ENCODE data around the gene NADSYN1.

The NADSYN1 gene

DNA sequence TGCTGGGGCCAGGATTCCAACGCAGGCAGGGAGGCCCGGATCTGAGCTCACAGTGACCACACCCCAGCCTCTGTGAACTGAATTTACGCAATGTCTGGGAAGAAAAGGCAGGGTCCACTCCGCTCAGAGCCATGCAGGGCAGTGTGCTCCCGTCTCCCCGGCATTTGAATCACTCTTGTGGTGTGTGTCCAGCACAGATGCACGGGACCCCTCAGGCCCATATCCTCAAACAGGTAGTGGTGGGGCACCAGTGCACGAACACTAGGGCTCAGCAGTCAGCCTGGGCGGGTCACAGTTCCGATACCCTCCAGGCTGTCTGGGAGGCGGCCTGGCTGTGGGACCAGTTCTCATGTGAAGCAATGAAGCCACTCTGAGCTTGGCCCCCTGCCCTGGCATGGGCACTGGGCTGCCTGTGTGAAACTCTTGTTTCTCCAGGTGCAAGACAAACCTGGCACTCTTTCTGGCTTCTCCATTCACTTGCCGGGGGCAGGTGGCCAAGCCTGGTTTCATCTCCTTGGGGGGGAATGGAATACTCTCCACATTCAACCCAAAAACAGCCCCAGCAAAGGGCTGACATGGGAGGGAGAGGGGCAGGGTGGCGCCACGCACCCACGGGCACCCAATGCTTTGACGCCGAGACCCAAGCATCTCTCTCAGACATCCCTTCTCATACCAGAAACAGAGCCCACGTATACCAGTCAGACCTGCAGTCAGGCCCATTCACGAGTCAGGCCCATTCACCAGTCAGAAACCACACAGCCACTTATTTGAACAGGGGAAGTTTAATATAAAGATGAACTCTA lies 19.2 kb upstream of the NADSYN1 start:
- peak; percentile 53 for DNase-seq

DNA sequence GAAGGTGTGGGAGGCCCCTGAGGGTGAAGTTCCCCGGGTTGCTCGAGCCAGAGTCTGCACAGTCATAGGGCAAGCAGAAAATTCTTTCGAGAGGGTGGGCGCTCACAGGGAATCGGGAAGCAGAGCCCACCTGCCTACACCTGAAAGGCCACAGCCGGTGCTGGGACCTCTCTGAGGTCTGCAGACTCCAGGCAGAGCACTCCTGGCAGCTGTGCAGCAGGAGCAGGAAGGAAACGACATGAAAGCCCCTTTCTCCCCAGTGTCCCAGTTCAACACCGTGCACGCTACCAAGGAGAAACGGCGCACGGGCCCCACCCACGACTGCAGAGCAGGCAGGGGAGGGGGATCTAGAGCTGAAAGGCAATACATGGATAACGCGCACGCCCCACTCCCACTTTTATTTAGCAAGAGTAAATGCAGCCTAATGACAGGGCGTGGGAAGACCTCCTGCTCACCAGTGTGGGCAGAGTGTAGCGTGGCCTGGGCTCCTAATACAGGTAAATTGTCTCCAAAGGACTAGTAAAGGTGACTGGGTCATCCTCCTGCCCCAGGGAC lies 18.4 kb upstream of the NADSYN1 start:
- peak; percentile 52 for DNase-seq

DNA sequence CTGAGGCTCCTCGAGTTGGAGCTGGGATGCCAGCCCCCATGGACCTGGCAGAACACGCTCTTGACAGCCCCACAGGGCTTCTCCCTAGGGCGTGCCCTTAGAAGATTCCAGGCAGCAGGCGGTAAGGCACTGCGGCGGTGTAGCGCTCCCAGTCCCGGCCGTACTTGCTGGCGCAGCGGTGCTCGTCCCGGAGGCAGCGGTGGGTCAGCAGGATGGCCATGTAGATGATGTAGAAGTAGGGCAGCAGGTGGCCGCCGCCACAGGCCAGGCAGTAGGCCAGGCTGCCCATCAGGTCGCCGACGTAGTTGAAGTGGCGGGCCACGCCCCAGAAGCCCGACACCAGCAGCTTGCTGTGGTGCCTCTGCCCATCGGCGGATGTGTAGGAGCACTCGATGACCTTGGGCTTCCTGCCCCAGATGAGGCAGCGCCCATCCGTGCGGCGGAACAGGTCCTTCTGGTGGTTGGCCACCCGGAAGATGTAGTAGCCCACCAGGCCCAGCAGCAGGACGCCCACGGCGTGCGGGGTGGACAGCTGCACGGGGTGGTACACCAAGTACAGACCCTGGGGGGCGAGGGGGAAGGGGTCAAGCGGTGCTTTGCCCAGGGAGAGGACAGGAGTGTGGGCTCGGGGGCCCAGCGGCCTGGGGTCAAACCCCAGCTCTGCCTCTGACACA lies 17.6 kb upstream of the NADSYN1 start:
- peak; percentile 58 for DNase-seq

DNA sequence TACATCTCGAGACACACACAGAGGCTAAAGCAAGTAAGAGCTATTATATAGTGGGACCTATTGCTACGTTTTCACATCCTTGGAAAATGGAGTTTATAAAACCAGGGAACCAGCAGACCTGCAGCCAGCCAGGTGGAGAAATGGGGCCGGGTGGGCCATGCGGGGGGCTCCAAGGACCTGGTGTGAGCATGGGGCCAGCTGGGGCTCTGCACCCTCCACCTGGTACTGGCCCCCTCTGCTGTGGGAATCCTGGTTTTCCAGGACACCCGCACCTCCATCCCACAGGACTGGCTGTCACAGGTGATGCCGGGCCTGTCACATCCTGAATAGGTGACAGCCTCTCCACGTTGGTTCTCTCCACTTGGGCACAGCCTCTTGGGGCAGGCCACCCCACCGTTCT lies 16.1 kb upstream of the NADSYN1 start:
- no peak for DNase-seq

DNA sequence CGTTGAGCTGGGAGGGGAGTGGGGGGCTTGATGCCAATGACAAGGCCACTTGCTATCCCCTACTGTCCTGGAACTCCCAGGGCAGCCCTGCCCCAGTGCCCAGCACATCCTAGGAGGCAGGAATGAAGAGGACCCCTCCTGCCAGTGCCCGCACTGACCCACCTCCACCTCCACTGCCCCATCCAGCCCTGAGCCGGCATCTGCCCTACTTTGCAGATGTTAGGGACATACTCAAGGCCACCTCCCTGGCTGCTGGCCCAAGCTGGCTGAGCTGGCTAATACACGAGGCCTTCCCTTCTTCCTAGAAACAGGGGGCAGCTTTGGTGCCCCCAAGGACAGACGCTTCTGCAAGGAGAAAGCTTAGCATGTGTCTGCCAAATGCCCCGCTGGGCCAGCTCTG lies 15.6 kb upstream of the NADSYN1 start:
- DNase-seq, result no peak

DNA sequence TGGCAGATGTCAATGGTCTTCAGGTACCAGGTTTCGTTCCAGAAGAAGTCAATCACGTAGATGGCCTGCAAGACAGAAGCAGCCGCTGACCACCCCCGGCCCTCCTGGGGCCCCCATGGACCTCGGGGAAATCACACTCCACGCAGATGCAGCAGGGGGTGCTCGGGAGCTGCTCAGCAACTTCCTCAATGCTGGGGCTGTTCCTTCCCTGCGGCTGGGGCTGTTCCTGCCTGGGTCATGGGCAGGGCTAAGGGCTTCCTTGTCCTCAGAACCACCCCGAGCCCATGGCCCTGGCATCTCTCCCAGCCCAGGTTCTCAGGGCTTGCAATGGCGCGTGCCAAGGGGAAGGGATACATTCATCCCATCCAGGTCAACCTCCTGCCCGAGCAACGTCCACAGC lies 15.1 kb upstream of the NADSYN1 start:
- no peak for DNase-seq

DNA sequence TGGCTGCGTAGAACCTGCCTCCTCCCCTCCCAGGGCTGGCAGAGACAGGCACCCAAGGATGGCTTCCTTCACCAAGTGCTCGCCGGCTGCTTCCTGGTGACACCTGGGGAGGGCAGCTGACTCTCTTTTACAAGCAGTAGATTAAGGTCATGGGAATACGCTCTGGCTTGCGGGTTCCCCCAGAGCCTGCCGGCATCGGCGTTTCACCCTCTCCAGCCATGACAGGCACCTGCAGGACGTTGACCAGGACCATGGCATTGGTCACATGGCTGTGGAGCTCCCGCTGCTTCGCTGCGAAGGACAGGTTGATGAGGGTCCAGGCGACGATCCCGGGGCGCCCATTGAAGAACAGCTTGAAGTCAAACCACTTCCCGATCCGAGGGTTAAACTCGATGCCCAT lies 14.4 kb upstream of the NADSYN1 start:
- DNase-seq, result no peak

DNA sequence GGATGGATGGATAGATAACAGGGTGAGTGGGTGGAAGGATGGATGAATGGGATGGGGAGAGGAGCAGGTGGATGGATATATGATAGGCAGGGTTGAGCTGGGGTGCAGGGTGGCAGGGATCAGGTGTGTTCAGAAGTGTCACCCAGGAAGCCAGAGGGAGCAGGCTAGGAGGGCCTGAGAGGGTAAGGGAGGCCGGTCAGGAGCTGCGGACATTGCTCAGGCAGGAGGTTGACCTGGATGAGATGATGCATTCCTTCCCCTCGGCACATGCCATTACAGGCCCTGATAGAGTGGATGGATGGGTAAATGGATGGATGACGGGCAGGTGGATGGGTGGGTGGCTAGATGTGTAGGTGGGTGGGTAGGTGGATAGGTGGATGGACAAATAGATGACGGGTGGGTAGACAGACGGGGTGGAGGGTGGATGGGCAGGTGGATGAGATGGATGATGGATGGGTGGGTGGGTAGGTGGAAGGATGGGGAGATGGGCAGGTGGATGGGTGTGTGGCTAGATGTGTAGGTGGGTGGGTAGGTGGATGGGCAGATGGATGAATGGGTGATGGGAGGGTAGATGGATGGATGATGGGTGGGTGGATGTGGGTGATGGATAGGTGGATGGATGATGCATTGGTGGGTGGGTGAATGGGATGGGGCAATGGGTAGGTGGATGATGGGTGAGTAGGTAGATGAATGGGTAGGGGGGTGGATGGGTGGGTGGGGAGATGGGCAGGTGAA lies 12.8 kb upstream of the NADSYN1 start:
- DNase-seq, result no peak

DNA sequence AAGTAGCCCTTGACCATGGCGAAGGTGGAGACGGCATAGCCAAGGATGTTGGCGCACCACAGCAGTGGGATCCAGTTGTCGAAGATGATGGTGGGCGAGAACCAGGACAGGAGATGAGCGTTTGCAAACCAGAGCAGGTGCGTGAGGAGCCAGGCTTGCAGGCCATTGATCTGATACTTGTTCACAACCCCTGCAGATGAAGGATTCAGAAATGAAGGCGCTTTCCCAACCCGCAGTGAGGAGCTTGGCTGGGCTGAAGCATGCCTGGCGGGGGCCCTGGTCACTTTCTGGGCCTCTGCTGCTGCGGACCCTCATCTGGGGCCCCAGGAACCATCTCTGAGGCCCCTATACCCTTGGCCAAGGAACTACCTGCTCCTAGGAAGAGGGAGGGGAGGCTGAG lies 11.8 kb upstream of the NADSYN1 start:
- DNase-seq, result no peak

DNA sequence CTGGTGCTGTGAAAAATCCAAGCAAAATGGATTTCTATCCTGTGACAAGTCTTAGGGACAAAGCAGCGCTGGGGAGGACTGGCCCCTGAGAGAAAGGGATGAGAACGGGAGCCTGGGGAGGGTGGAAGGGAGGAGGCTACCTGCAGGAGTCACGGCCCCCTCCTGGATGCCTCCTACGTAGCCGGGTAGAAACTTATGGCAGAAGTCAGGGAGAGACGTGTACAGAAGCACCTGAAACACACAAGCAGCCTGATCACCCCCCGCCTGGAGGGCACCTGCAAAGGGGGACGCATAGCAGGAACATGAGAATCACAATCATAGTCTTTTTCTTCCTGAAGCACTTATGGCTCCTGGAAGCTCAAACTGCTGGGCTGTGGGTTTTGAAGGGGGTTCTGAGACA lies 10.9 kb upstream of the NADSYN1 start:
- DNase-seq, result no peak

DNA sequence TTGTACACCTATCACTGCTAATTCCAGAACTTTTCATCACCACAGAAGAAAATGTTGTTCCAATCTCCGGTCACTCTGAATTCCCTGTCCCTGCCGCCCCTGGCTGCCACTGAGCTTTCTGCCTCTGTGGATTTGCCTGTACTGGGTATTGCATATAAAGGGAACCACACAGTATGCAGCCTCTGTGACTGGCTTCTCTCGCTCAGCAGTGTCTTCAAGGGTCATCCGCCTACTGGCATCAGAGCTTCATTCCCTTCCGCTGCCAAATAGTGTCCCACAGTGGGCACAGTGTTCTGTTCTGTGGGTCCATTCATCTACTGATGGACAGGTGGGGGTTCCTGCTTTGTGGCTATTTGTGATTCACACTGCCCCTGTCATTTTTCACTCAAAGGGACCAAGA lies 10.1 kb upstream of the NADSYN1 start:
- no peak for DNase-seq

DNA sequence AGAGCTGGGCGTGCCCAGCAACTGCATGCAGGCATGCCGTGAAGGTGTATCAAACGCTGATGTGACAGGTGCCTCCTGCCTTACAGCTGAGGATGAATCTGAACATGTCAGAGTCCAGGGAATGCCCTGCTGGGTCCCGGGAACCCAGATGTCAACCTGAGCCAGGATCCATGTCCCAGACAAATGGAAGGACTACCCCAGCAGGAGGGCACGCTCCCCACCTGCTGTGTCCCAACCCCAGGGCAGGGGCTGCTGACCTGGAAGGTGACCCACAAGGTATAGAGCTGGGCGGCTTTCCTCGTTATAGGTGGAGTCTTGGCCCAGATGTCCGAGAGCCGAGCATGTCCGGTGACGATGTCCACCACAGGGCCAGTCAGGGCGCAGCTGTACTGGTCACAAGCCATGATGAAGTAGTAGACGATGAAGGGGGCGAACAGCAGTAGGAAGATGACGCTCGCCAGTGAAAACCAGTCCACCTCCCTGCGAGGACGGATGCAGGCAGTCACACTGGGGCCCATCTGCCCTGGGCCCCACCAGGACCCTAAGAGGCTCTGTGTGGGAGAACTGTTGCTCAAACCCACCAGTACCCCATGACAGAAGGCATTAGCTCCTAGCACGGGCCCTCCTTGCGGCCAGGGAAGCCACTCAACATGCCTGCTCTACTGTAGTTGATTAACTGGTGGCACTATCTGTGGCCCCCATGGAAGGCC lies 9.1 kb upstream of the NADSYN1 start:
- DNase-seq, result peak; percentile 55

DNA sequence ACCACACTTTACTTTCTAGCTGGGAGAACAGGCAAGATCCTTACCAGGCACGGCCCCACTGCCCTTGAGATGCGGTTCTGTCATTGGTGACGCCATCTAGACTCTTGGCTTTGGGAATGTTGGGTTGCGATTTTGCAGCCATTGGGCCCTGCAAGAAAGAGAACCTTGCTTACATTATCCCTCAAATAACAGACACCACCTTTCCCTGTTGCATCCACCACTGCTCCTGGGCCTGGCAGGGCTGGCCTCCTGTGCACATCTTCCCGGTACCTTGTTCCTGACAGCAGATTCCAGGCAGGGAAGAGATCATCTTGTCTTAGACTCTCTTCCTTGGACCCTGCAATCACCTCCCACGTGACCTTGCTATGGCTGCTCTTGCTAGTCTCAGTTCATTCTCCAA lies 8.2 kb upstream of the NADSYN1 start:
- peak; percentile 24 for DNase-seq

DNA sequence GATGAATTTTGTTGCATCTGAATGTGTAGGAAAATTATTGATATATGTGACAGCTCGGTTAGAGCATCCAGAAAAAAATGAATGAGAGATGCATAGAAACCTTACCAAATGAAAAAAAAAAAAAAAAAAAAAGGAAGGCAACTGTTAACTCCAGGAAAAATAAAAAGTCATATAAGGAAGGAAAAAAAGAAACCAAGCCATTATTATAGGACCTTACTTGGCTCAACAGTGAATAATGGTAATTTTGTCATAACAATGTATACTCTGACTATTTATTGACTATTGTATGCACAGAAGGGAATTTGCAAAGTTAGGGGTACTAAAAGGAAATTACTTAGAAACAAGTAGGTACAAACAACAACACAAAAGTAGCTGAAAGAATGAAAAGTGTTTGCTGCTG lies 6.9 kb upstream of the NADSYN1 start:
- no peak for DNase-seq

DNA sequence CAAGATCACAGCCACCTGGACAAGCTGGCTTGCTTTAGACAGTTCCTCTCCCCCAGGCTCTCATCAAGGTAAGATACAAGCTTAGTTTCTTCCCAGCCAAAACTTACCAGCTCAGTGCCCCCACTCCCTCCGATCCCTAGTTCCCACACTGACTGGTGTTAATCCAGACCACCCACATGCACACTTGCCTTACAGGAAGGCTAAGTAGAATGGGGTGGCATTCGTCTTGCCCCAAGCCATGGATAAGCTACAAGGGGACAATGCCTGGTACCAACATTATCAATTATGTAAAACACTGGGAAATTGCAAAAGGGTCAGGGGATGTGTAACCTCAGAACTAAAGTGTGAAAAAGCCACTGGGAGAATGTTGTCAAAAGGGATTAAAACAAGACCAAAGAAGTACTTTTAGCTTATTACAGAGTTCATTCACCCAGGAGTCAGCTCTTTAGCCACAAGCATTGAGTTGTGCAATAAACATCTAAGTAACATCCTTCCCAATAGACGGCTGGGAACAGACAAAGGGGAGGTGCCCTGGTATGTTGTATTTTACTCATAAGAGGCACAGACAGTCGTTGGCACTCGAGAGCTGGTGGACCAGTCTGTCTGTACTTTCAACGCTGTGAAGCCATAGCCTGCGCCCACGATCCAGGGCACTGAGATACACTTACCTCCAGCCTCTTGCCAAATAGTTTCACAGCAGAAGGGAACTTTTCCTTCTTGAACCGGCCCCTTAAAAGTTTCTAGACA lies 5.9 kb upstream of the NADSYN1 start:
- peak; percentile 55 for DNase-seq

DNA sequence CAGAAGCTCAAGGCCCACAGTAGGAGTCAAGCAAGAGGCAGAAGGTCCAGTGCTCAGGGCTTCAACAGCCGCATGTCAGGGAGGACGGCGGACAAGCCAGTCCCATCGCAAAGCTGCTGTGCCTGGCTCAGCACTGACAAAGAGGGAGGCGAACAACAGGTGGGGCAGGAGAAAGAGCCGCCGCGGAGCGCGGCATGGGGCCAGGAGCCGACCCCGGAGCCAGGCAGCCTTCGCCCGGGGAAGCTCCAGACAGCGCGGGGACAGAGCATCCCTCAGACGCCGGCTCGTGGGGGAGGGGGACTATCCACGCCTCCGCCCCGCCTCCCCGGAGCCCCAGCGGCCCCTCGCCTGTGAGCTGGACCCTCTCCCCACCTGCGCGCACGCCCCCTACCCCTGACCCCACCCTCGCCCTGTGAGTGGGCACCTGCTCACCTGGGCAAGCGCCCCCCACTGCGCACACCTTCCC lies 5.2 kb upstream of the NADSYN1 start:
- DNase-seq, result peak; percentile 81

DNA sequence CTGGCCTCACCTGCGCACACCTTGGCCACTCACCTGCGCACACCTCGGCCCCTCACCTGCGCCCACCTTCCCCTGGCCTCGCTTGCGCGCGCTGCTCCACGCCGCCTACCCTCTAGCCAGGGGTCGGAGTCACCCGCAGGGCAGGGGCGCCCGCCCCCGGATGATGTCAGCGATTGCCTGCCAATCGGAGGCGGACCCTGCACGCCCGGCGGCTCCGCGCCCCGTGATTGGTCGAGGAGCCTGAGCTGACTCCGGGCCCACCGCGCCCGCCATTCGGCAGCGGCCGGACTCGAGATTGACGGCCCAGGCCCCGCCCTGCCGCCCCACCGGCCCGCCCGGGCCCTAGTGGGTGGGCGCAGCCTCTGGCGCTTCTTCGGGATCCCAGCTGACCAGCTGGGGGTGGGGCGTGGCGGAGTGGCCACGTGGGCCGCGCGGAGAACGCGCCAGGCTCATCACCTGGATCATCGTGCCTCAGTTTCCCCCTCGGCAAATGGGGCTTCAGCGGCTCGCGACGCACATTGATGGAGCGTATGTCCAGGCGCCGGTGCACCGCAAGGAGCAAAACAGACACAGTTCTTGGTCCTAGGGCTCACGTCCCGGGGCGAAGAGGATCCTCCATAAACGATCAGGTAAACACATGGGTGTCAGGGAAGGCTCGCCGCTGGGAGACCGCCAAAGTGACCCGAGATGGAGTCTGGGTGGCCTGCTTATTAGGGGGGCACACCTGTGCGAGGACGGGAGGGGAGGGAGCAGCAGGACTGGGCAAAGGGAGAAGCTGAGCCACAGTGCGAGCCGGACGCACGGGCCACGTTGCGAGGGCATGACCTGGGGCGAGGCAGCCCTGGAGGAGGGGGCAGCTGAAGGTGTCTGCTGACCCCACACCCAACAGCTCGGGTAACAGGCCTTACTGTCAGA lies 4.5 kb upstream of the NADSYN1 start, which contains the start of gene DHCR7:
TSS of gene DHCR7 (minus strand) at position 137 of the 915 bp plus-strand sequence. CDS start 3,441 bp downstream, outside the sequence.
- peak; percentile 98 for DNase-seq

DNA sequence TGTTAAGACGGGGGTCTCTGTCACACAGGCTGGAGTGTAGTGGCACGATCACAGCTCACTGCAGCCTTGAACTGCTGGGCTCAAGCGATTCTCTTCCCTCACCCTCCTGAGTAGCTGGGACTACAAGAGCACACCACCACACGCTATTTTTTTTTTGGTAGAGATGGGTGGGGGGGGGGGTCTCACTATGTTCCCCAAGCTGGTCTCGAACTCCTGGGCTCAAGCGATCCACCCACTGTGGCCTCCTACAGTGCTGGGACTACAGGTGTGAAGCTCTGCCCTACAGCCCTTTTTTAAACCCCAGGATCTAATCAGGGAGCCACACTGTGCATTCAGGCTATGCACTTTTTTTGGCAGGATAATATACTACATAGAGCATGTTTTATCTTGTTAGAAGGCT lies 3.4 kb upstream of the NADSYN1 start:
- DNase-seq, result peak; percentile 41

DNA sequence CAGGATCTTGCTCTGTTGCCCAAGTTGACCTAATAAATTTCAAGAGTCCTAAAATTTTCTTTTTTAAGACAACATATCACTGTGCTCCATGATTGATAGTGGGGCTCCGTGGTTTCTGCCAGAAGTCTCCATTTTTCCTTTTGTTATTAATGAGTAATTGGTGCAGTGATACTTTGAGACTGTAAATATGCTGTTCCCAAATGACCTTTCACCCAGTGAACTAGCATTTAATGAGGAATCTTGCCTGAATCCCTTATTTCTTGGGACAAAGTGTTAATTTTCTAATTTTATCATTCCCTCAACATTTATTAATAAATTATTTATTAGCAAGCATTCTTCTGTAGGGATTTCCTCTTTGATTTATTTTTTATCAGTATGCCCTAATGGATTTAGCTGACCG lies 2.5 kb upstream of the NADSYN1 start:
- no peak for DNase-seq

DNA sequence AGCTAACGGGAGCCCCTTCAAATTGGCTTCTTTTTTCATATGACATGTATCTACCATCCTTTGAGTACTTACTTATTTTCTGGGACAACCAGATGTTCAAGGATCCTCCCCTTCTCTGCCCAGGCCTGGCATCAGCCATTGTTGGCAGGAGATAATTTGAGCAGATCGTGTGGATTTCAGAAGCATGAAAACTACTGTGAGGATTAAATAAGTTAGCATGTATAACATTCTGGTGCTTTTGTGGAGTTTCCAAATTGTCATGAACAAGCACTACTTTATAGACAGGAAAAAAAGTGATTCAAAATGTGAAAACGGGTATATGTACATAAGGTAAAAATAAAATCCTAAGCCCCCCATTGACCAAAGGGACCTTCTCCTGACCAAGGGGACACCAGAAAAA lies 2.1 kb upstream of the NADSYN1 start:
- DNase-seq, result peak; percentile 9

Data from activated effector memory CD4-positive, alpha-beta T cell treated with anti-CD3 and anti-CD28 coated beads, Interleukin-2, amount 50 U/mL, for 16 hours (primary cell).